HG03025 (cell line): ENCODE data around the gene PC.
A peak's percentile ranks its signal among the peaks of the same experiment; 100 is the strongest.

Experiments
- ATAC-seq: cut with Tn5 transposase; IDR thresholded peaks from one replicate; pipeline ENCODE4 v1.9.1; 2021; ENCODE audit warnings: mild to moderate bottlenecking, moderate library complexity; ENCODE audit not compliant: unreplicated experiment, low FRiP score

The PC gene

GRCh38 chr11:66857234-66857926 lies 100.8 kb downstream of the PC start:
- ATAC-seq = peak; percentile 2

GRCh38 chr11:66856496-66857233 lies 101.5 kb downstream of the PC start, which contains the start of gene LRFN4:
TSS of gene LRFN4 (plus strand) at chr11:66857064. CDS start at chr11:66857745, 681 bp downstream.
- peak; percentile 12 for ATAC-seq

- peak; percentile 42 for ATAC-seq
Measured at GRCh38 chr11:66855574-66856495, 102.3 kb downstream of the PC start.

- ATAC-seq = no peak
Measured at GRCh38 chr11:66854729-66855211, 103.4 kb downstream of the PC start.

GRCh38 chr11:66854231-66854661 lies 103.9 kb downstream of the PC start:
- no peak for ATAC-seq

- ATAC-seq = no peak
Measured at GRCh38 chr11:66853242-66854229, 104.6 kb downstream of the PC start.

GRCh38 chr11:66852466-66853241 lies 105.5 kb downstream of the PC start:
- no peak for ATAC-seq

- ATAC-seq = no peak
Measured at GRCh38 chr11:66851698-66852465, 106.3 kb downstream of the PC start.

- no peak for ATAC-seq
Measured at GRCh38 chr11:66851239-66851596, 107.0 kb downstream of the PC start.

GRCh38 chr11:66850588-66851238 lies 107.5 kb downstream of the PC start:
- ATAC-seq = no peak

GRCh38 chr11:66850235-66850587 lies 108.0 kb downstream of the PC start:
- no peak for ATAC-seq

- ATAC-seq = no peak
Measured at GRCh38 chr11:66849501-66850234, 108.5 kb downstream of the PC start.

- no peak for ATAC-seq
Measured at GRCh38 chr11:66848671-66849500, 109.3 kb downstream of the PC start.

- ATAC-seq = no peak
Measured at GRCh38 chr11:66847461-66848232, 110.5 kb downstream of the PC start.

GRCh38 chr11:66846671-66847091 lies 111.5 kb downstream of the PC start:
- no peak for ATAC-seq

- ATAC-seq = no peak
Measured at GRCh38 chr11:66845876-66846212, 112.3 kb downstream of the PC start.
